ENCODE data around the gene ESYT2.
"Not testable (repeated sequence)": the region's sequence is repeated elsewhere in the genome, so short reads cannot be mapped to it uniquely, and the experiment has no call there.

Gene ESYT2

DNA sequence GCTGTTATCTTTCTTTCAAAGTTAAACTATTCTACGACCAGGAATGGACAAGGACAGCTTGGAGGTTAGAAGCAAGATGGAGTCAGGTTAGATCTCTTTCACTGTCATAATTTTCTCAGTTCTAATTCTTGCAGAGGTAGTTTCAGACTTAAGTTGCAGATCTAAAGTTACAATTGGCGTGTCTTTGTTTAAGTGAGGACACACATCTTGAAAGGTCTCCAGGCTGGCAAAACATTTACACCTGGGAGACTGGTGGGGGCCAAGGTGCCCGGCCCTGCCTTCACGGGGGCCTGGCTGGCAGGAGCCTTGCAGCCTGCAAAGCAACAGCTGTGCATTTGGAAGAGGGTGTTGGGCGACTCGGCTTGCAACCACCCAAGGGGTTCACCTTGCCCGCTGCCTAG lies 25.4 kb upstream of the ESYT2 start:
- no peak for DNase-seq

DNA sequence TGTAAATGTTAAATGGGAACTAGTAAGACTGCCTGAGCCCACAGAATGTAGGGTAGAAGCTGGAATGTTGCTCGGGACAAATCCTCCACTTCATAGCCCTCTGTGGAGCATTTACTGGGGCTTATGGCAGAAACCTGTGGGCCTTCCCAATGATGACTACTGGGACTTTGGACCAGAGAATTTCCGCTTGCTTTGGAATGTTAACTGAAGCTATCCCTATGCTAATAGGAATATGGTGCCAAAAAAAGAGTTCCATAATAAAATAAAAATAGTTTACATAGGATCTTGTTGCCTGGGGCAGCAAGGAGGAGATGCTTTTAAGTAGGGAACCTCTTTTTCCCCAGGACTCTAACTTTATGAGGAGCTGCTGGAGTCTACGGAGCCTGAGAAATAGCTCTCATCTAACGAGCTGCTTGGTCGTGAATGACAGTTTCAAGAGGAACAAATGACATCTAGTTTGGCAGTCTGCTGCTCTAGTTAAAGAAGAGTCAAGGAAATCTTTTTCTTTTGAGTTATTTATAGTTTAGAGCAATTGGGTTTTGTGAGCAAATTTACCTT lies 21.3 kb upstream of the ESYT2 start:
- DNase-seq = no peak

DNA sequence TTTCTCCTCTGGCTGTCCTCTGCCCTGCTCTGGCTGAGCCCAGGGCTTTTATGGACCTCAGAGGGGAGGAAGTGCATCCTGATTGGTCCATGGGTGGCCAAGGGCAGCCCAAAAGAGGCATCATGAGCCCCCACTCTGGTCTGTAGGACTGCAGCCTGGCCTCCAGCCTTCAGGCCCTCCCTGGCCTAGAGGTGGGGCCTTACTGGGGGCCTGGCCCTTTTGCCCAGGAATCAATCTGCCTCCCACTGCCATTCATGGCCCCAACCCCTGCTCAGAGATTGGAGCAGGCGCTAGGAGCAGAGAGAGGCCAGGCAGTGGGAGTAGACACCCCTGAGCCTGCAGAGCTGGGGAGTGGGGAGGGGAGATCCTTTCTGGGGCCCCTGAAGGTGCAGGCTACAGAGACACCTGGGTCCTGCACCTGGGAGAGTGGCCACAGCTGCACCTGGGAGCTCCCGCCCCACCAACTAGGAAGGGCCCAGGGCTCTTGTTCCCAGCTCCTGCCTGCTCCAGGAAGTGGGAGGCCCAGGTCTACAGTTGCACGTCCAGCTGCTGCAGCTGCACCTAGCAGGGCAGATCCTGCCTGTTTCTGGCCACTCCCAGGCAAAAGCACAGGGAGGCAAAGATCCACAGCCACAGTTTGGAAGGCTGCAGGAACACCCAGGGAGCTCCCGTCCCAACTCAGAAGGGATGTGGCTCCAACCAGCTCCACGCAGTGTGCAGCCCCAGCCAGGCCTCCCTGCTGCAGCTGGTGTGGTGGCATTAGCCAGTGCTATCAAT lies 20.6 kb upstream of the ESYT2 start:
- no peak for DNase-seq

- DNase-seq = no peak
These were observed 20.1 kb upstream of the ESYT2 start for GRCh38 chr7:158849442-158849767.

DNA sequence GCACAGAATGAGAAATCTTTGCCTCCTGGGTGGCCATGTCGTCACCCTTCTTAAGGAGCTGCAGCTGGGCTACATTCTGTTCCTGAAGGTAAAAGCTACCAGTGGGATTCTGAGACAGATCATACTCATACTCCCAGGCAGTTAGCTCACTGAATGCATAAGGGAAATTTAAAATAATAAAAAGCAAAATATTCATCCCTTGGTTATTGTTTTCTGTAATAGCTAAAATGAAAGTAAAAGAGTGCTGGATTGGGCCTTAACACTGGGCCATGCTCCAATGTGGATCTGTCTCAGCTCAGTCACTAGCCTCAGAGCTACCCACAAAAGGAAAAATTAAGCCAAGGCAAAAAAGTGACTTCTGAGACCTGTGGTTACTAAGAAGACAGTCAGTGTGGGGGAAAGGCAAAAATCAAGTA lies 18.1 kb upstream of the ESYT2 start:
- DNase-seq = no peak

DNA sequence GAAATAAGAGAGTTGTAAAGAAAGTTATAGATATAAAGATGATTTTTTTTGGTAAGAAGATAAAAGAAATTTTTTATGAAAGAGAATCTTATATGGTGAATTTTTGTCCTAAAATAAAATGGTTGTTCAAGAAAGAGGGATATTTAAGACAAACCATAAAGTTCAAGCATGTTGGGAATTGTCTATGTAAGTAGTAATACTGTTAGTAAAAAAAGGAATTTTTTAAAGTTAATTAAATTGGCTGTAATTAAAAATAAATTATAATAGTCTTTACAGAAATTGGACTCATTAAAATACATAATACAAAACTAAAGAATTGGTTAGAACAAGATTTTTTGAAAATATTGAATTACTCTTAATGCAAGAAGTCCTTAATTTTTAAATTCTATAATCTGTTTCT lies 17.0 kb upstream of the ESYT2 start:
- no peak for DNase-seq

- no peak for DNase-seq
These were observed 14.5 kb upstream of the ESYT2 start for GRCh38 chr7:158843771-158844170.

- DNase-seq = no peak
These were observed 13.2 kb upstream of the ESYT2 start for GRCh38 chr7:158842486-158842885.

DNA sequence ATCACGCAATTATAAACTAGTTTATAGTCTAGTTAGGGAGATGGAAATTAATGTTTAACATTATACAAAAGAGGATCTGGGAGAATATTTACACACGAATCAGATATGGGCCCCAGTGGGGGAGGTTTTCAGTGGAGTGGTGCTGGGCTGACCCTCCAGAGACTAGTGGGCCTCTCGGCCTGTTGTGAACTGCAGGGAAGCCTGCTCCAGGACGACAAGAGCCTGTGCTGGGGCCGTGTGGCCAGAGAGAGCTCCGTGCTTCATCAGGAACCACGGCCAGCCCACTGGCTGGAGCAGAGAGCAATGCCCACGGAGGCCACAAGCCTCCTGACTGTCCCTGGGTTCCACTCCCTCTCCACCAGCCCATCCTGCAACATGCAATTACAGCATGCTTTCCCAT lies 11.3 kb upstream of the ESYT2 start:
- no peak for DNase-seq

- not testable (repeated sequence) for DNase-seq
These were observed 9.9 kb upstream of the ESYT2 start for GRCh38 chr7:158839177-158839576.

GRCh38 chr7:158837790-158838637 lies 8.7 kb upstream of the ESYT2 start:
- no peak for DNase-seq

GRCh38 chr7:158836692-158837091 lies 7.4 kb upstream of the ESYT2 start:
- DNase-seq = no peak

GRCh38 chr7:158834878-158835784 lies 5.8 kb upstream of the ESYT2 start:
- no peak for DNase-seq

DNA sequence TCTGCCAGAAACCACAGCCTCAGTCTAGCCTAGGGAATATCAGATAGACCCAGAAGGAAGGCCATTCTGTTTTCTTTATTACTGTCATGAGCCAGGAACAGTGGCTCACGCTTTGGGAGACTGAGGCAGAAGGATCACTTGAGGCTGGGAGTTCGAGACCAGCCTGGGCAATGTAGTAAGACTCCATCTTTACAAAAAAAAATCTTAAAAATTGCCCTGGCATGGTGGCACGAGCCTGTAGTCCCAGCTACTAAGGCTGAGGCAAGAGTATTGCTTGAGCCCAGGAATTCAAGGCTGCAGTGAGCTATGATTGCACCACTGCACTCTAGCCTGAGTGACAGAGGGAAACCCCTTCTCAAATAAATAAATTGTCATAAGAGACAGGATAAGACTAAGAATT lies 3.7 kb upstream of the ESYT2 start:
- DNase-seq = no peak

- no peak for DNase-seq
These were observed 2.4 kb upstream of the ESYT2 start for GRCh38 chr7:158831738-158832091.

DNA sequence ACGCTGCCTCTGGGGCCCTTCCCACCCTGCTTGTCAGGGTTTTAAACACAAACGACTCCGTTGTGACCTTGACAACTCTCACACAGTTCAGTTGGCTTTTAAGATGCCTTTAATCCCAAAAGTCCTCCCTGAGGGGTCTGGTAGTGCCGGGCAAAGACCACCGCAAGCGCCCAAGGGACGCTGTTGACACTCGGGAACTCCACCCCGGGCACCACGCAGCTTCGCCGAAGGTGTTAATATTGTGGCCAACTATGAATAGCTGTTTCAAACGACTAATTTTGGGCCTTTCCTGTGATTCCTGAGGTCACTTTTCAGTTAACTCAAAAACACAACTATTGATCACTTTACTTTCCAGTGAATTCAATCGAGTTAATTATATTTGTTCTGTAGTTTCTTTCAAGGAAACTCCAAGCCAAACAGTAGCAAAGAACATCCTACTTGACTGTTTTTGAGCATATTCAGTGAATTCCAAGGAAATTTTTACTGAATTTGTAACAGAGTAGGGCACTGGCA lies 958 bp upstream of the ESYT2 start:
- DNase-seq = no peak

DNA sequence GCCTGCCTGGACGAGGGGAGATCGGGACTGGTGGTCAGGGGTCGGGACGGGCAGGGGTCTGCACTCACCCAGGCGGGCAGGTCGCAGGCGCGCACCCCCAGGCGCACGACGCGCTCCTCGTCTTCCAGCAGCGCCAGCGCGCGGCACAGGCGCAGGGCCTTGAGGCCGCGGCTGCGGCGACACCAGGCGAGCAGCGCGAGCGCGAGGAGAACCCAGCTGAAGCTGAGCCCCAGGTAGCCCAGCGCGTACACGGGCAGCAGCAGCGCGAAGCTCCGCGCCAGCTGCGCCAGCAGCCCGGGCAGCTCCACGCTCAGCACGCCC lies 328 bp downstream of the ESYT2 start:
- peak; percentile 65 for DNase-seq

- no peak for DNase-seq
These were observed 932 bp downstream of the ESYT2 start for GRCh38 chr7:158828133-158829020.

- DNase-seq = no peak
These were observed 1.7 kb downstream of the ESYT2 start for GRCh38 chr7:158827411-158828132.

GRCh38 chr7:158825628-158826289 lies 3.5 kb downstream of the ESYT2 start:
- no peak for DNase-seq

DNA sequence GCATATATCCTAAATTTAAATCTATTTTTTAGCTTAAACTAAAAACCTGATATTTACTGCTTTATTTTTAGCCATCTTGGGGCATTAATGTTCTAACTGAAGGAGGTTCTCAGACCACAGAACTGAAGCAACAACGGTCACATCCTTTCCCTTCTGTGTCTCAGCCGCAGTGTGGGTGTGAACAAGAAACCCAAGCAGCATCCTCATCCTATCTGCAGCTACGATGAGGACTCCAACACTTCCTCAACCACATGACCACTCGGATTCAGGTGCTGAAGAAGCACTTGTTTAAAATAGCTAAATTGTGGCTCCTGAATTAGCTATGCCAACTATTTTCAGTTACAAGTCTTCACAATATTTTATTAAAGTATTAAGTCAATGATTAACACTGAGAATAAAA lies 5.3 kb downstream of the ESYT2 start:
- DNase-seq = peak; percentile 50

Data from activated CD4-positive, alpha-beta T cell treated with anti-CD3 and anti-CD28 coated beads, Interleukin-2, amount 50 U/mL, for 1 hour (primary cell).